NCI-H146 treated with DMSO at 0.1 percent for 48 hours (cell line): ENCODE results near the gene XPO5.
"Not testable (repeated sequence)": the region's sequence is repeated elsewhere in the genome, so short reads cannot be mapped to it uniquely, and the experiment has no call there.

Experiments
- DNase-seq: peaks from one replicate; lab custom pipeline; 2025; ENCODE audit not compliant: unreplicated experiment; lab: John Stamatoyannopoulos, UW

Gene XPO5

GRCh38 chr6:43584892-43585570 is 9.2 kb upstream of the XPO5 start:
- no peak for DNase-seq

- no peak for DNase-seq
Observed at GRCh38 chr6:43582911-43583310, 7.1 kb upstream of the XPO5 start.

GRCh38 chr6:43579171-43579570 is 3.3 kb upstream of the XPO5 start:
- DNase-seq = no peak

- DNase-seq = no peak
Observed at GRCh38 chr6:43578748-43579147, 2.9 kb upstream of the XPO5 start.

GRCh38 chr6:43575105-43575771 is 600 bp downstream of the XPO5 start:
- peak; percentile 53 for DNase-seq

GRCh38 chr6:43572015-43572414 is 3.8 kb downstream of the XPO5 start:
- DNase-seq = no peak

GRCh38 chr6:43570876-43571441 is 4.9 kb downstream of the XPO5 start:
- DNase-seq = no peak

GRCh38 chr6:43559328-43559727 is 16.5 kb downstream of the XPO5 start:
- DNase-seq = no peak

GRCh38 chr6:43557620-43558019 is 18.2 kb downstream of the XPO5 start:
- DNase-seq = not testable (repeated sequence)

DNA sequence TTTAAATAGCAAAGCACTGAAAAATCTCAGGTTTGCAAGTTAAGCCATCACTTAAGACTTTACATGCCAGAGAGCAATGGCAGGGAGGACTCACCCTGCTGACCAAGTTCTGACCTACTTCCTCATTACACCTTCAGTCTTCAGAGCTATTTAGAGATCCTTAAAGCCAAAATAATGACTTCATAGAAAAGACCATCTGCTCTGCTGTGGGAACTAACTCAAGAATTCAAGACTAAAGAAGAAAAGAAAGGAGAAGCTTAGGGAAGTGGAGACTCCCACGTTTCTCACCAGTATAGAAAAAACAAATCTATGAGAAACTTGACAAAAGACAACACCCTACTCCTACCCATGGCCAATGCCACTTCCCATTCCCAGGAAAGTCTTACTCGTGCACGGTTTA is 28.6 kb downstream of the XPO5 start:
- DNase-seq = no peak

DNA sequence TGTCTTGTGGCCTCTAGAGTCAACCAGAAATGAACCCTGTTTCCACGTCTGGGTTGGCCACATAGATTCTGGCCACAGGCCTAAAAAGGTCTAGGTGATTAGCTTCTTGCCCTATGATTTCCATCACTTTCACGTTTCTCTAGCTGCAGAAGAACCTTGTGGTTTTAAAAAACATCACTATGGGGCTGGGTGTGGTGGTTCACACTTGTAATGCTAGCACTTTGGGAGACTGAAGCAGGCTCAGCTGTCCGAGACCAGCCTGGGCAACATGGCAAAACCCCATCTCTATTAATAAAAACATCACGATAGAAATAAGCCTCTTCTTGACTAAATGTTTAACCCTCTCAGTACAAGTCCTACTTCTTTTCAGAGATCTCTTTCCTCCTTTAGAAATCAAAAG is 31.4 kb downstream of the XPO5 start:
- DNase-seq = no peak

DNA sequence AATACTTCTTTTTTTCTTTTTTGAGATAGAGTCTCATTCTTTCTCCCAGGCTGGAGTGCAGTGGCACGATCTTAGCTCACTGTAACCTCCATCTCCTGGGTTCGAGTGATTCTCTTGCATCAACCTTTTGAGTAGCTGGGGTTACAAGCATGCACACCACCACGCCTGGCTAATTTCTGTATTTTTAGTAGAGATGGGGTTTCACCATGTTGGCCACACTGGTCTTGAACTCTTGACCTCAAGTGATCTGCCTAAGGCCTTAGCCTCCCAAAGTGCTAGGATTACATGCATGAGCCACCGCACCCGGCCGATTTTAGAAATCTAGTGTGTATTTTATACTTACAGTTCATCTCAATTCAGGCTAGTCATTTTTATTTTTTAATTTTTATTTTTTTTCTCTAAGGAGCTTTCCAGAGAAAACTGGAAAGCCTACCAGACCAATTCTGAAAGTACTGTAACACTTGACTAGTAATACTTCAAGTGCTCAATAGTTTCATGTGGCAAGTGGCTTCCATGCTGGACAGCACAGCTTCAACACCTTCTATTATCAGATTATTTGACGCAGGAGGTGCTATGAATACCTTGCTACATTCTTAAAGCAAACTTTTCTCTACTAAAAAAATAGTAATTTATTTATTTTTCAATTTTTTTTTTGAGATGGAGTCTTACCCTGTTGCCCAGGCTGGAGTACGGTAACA is 33.9 kb downstream of the XPO5 start:
- DNase-seq = no peak

DNA sequence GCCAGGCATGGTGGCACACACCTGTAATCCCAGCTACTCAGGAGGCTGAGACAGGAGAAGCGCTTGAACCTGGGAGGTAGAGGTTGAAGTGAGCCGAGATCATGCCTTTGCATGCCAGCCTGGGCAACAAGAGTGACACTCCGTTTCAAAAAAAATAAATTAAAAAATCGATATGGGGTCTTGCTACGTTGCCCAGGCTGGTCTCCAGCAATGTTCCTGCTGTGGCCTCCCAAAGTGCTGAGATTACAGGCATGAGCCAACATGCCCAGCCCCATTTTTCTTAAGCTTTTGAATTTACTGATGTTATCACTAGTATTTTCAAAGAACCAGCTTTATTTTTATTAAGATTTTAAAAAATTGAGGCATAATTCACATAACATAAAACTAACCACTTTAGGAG is 35.3 kb downstream of the XPO5 start:
- DNase-seq = no peak

DNA sequence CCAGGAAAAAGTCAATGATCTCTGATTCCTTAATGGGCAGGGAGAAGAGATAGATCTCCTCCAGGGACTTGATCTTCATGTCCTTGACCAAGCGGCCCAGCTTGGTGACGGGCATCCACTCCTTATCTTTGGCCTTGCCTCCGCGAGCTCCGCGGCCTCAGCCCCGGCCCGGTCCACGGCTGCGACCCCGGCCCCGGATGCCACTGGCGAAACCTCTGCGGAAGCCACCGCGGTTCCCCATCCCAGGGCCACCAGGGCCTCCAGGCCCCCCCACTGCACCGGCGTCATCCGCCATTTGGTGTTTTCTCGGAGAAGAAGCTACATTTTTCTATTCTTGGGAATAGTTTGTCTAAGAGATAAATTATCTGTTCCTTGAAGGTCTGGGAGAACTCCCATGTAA is 36.4 kb downstream of the XPO5 start:
- DNase-seq = not testable (repeated sequence)

- not testable (repeated sequence) for DNase-seq
Observed at GRCh38 chr6:43538986-43539385, 36.9 kb downstream of the XPO5 start.

DNA sequence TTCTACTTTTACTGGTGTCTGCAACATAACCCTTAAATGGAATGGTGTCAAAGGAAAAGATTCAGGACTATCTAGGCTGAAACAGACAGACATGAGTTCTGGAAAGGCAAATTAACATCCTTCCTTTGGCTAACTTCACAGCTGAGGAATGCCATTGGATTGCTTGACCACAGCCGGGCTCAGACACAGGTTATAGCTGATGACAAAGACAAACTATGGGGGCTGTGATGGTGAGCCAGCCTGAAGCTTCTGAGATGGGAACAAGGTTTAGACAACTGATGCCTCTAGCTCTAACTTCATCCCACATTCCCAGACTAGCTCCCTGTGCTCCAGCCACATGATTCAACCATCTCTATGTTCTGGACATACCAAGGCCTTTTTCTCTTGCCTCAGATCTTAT is 43.6 kb downstream of the XPO5 start:
- DNase-seq = no peak

- DNase-seq = no peak
Observed at GRCh38 chr6:43524483-43524961, 51.3 kb downstream of the XPO5 start.

DNA sequence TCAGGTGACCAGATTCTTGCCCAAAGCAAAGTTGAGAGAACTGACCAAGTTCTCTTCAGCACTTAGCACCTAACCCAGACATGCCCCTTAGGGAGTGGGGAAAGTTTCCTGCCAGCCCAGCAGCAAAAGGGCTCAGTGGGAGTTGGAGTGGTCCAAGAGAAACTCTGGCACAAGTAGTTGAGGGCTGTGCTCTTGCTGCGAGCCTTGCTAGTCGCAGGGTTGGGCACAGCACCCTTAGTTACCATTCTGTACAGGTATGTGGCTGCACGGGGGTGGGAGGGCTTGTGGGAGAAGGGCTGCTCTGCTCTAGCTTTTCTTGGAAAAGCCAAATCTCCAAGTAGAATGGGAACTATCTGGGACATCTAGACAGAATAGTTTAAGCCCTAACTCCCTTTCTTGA is 52.6 kb downstream of the XPO5 start:
- DNase-seq = no peak

GRCh38 chr6:43522547-43523261 is 53.1 kb downstream of the XPO5 start:
- no peak for DNase-seq

GRCh38 chr6:43521836-43522235 is 54.0 kb downstream of the XPO5 start:
- no peak for DNase-seq

- DNase-seq = no peak
Observed at GRCh38 chr6:43520097-43520496, 55.7 kb downstream of the XPO5 start.
